Amniotic epithelial cell (primary cell): Measurements from ENCODE around the gene UBXN2A.

Experiments
- DNase-seq: peaks from one replicate; pipeline ENCODE4 v3.0.0-alpha.2; 2010; ENCODE audit warnings: low read depth

The UBXN2A gene

GRCh38 chr2:24045511-24046508 lies 105.5 kb downstream of the UBXN2A start:
- no peak for DNase-seq

- no peak for DNase-seq
Measured at GRCh38 chr2:24046599-24046929, 106.3 kb downstream of the UBXN2A start.

DNA sequence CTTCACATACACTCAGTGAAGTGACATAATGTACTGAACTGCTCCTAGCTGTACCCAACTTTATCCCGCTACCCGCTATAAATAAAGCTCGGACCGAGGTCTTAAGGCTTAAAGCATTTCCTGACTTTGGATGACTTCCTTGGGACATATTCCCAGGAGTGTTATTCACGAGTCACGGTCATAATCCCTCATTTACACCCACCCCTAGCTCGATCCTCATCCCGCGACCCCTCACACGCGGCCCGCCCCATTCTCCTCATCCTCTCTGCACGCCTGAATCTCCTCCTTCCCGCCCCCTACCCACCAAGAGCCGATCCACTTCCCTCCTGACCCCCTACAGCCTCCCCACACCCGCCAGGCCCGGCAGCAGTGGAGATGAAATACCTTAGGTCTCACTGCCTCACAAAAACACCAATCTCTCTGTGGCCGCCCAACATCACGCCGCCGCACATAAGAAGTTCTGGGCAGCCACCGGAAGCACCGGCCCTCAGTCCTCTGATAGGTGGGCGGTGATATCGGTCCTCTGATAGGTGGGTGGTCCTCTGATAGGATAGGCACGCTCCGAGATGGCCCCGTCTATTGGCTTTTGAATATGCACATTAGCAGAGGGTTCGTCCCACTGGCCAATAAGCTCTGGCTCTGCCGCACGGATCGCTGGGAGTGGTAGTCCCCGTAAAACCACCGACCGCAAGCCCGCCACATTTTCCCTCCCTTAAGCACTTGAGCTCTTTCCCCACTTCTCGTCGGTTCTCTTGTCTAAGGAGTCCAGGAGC lies 106.9 kb downstream of the UBXN2A start, which contains the start of gene WDCP:
Gene WDCP, minus strand, starts transcription at position 462 of the 773 bp plus-strand sequence. CDS start 7,897 bp downstream, outside the sequence.
- DNase-seq: peak; percentile 99

DNA sequence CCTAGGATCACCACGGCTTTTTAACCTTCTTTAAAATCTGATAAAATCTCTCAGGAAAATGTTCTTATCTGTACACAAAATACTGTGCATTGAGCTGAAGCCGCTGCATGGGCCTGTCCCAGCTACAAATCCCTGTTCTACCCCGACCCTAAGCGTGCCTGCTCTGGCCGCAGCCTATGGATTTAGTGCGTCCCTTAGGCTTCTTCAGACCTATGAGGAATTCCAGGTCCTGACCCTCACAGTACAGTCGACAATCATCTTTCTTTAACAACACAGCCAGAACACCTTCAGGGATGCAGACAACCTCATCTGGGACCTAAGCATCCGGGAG lies 107.4 kb downstream of the UBXN2A start:
- no peak for DNase-seq

DNA sequence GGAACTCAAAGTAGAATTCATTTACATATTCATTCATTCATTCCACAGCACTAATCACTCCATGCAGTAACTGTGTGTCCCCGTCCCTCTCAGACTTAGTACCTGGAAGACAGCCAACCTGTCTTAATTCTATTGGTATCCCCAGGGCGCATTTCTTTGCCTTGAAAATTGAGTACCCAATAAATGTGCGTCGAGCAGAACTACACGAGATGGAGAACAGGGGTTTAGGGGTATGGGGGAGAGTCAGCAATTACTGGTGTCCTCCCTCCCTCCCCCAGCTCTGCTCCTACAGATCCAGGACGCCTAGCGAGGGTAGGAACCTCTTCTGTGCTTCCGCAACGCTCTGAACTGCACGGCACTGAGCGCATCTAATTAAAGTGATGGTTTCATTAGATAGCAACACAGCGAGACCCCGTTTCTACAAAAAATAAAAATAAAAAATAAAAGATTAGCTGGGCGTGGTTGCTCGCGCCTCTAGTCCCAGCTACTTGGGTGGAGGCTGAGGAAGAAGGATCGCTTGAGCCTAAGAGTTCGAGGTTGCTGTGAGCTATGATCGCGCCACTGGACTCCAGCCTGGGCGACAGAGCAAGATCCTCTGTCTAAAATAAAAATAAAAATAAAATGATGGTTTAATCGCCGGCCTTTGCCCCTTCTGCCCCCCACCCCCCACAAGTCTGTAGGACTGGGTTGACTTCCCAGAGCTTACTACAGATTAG lies 108.7 kb downstream of the UBXN2A start:
- no peak for DNase-seq

DNA sequence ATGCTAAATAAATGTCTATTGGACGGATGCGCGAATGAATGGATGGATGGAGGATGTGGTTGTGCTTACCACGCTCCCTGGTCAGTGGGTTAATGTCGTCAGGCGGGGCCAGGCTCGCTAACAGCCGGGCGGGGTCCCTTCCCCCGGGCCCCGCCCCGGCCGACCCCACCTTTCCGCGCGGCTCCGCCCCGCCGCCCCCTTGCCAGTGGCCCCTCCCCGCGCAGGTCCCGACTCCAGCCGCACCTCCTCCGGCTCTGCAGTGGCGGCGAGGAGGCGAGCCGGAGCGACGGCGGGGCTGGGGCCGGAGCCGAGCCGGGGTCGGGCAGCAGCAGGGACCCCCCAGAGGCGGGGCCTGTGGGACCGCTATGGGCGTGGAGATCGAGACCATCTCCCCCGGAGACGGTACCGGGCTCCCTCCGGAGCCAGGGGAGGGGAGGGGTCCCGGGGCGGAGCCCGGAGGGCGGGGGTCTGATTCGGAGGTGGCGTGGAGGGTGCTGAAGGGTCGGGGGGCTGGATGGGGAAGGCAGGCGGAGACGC lies 109.3 kb downstream of the UBXN2A start, which contains the start of gene FKBP1B:
Gene FKBP1B, plus strand, starts transcription at position 257 of the 537 bp plus-strand sequence. Its CDS starts 109 bp downstream, at position 366.
- peak; percentile 40 for DNase-seq

DNA sequence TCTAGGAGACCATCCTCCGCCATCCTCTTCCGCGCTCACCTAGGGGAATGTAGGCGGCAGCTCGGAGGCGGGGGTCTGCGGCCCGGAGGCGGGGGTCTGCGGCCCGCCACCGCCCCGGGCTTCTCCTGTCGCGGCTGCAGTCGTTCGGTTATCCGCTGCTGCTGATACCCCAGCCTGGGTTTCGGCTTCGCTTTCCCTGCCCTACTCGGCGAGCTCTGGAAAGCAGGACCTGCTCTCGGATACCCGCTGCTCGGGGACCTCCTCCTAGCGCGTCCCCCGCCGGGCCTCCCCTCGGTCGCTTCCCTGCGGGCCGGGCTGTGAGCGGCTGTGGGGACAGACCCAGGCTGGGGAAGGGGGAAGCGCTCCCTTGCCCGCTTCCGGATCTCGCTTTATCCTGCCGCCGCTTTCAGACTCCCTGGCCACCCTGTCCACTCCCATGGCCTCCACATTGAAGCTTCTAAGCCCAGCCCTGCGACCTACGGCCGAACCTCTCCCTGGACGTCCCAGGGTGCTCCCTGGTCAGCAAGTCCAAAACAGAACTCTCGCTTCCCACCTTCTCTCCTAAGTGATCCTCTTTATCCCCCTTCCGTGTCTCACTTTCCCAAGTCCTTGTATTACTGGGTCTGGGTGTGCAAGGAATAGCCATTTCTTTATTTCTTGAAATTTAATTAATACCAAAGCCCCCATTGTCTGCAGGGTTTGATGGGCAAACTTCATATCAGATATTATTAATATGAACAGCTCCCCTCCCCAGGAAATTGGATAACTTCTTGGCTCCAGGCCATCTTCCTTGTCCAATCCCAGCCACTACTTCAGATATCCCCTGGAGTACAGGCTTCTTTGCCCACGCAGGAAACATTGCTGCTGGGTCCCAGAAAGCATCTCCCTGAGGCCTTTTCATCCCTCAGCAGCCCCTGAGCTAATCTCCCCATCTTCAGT lies 110.0 kb downstream of the UBXN2A start:
- peak; percentile 3 for DNase-seq

- DNase-seq: no peak
Measured at GRCh38 chr2:24051833-24052232, 111.6 kb downstream of the UBXN2A start.

- no peak for DNase-seq
Measured at GRCh38 chr2:24052951-24053350, 112.7 kb downstream of the UBXN2A start.
